K562 (cell line): ENCODE data around the gene NKX1-2. TPM values are rescaled to one million over a fixed set of nuclear protein-coding genes. Genes with fewer than 3 reads are reported as not detected.

ENCODE experiments used
- ATAC-seq: fragments of 200-7000 bp; cut with Tn5 transposase; 3 replicates; pipeline ENCODE4 v1.9.1; 2020; ENCODE audit warnings: moderate library complexity
- BruUV-seq: library from RNA; stranded (reverse); fragments of 400-500 nt; replicated peaks from 2 replicates; lab custom pipeline; 2021; lab: Mats Ljungman, UMichigan
- CTCF ChIA-PET: fragments of 300-600 bp; formaldehyde crosslinking; extraction: SDS; loops from one replicate; lab custom pipeline; 2021; ENCODE audit warnings: low intra/inter-chr PET ratio; lab: Yijun Ruan, JAX
- POLR2A ChIA-PET: fragments of 300-600, 350-650 bp; sonication (Branson Sonifier 250); formaldehyde crosslinking; extraction: SDS; loops from one replicate; lab custom pipeline; 2021; ENCODE audit warnings: antibody characterized with exemption, inconsistent platforms; lab: Yijun Ruan, JAX
- DNase-seq, 4 experiments: peaks; one replicate each; pipeline versions ENCODE4 v3.0.0 to v3.0.0-alpha.2; 2011 to 2018; ENCODE audit warnings: low spot score in 3 of 4, mixed read lengths in 3 of 4; ENCODE audit errors: extremely low read depth in 1 of 4
- FAIRE-seq: peaks from 2 replicates; lab custom pipeline; 2011; peaks lifted over from hg19 to GRCh38; lab: Jason Lieb, UNC
- H2AFZ ChIP-seq: 2 replicates; pipeline ENCODE4 v1.6.0; 2011; ENCODE audit warnings: low read depth, low read length, control low read depth, inconsistent platforms
- H3K27ac ChIP-seq: fragments of 200-600 bp; 3 replicates; pipeline ENCODE4 v1.8.0; 2011; ENCODE audit warnings: low read depth, mild to moderate bottlenecking, control low read depth, inconsistent platforms, low read length, moderate library complexity, mixed read lengths; ENCODE audit errors: extremely low read depth
- H3K27me3 ChIP-seq, 2 experiments: fragments of 300-600 bp in 1 of 2; 2 replicates in 1 of 2; 3 replicates in 1 of 2; pipeline versions ENCODE4 v1.6.0 to v1.8.0; 2011; ENCODE audit warnings: inconsistent platforms in 2 of 2, low read length in 2 of 2, mild to moderate bottlenecking in 1 of 2, mixed read lengths in 1 of 2, moderate library complexity in 1 of 2; ENCODE audit not compliant: control insufficient read depth in 2 of 2, insufficient read depth in 2 of 2
- H3K36me3 ChIP-seq: fragments of 300-600 bp; 3 replicates; pipeline ENCODE4 v1.8.0; 2011; ENCODE audit warnings: mild to moderate bottlenecking, low read length, inconsistent platforms; ENCODE audit not compliant: control insufficient read depth, insufficient read depth
- H3K4me1 ChIP-seq, 2 experiments: fragments of 200-600 bp in 1 of 2; replicated peaks in 1 of 2; 2 replicates in 1 of 2; 3 replicates in 1 of 2; pipeline versions ENCODE4 v1.5.1 to v1.8.0; 2011; ENCODE audit warnings: inconsistent platforms in 2 of 2, low read length in 2 of 2, mild to moderate bottlenecking in 1 of 2, mixed read lengths in 1 of 2, moderate library complexity in 1 of 2; ENCODE audit not compliant: control insufficient read depth in 2 of 2, insufficient read depth in 2 of 2
- H3K4me2 ChIP-seq: 2 replicates; pipeline ENCODE4 v1.6.1; 2011; ENCODE audit warnings: low read length, control low read depth, inconsistent platforms, mixed read lengths; ENCODE audit not compliant: insufficient read depth
- H3K4me3 ChIP-seq: fragments of 200-600 bp; sonication (generic), shearing (Covaris generic); 2 replicates; pipeline ENCODE4 v1.5.1; 2016; ENCODE audit warnings: control low read depth, inconsistent platforms
- H3K79me2 ChIP-seq: fragments of 200-600 bp; 3 replicates; pipeline ENCODE4 v1.8.0; 2011; ENCODE audit warnings: low read length, inconsistent platforms; ENCODE audit not compliant: control insufficient read depth, insufficient read depth
- H3K9ac ChIP-seq, 2 experiments: 2 replicates each; pipeline versions ENCODE4 v1.6.0 to v1.6.1; 2011; ENCODE audit warnings: low read depth in 2 of 2, low read length in 2 of 2, control low read depth in 1 of 2, inconsistent platforms in 1 of 2, mild to moderate bottlenecking in 1 of 2, mixed read lengths in 1 of 2; ENCODE audit not compliant: insufficient read depth in 1 of 2
- H3K9me1 ChIP-seq: one replicate; pipeline ENCODE4 v1.6.0; 2011; ENCODE audit warnings: inconsistent platforms, mild to moderate bottlenecking, low read length, moderate library complexity; ENCODE audit not compliant: control insufficient read depth, insufficient read depth
- H3K9me3 ChIP-seq: replicated peaks from 2 replicates; pipeline ENCODE4 v1.5.1; 2011; ENCODE audit warnings: low read depth, low read length, inconsistent platforms; ENCODE audit not compliant: control insufficient read depth, insufficient read depth
- H4K20me1 ChIP-seq: replicated peaks from 2 replicates; pipeline ENCODE4 v1.6.1; 2011; ENCODE audit warnings: low read length, inconsistent platforms, mixed read lengths; ENCODE audit not compliant: control insufficient read depth, insufficient read depth
- ASH1L ChIP-seq: fragments of 450-650 bp; IDR thresholded peaks from 2 replicates; pipeline ENCODE4 v1.6.1; 2018; ENCODE audit warnings: borderline replicate concordance, mild to moderate bottlenecking, low read depth; ENCODE audit not compliant: partially characterized antibody
- ATF1 ChIP-seq, 2 experiments: fragments of 450-650 bp in 1 of 2; IDR thresholded peaks; 2 replicates each; pipeline ENCODE4 v1.6.1; 2016; ENCODE audit warnings: missing compliant biosample characterization in 1 of 2, missing genetic modification characterization in 1 of 2
- BCL6 ChIP-seq: fragments of 250-450 bp; sonication (Bioruptor Pico); IDR thresholded peaks from 2 replicates; pipeline ENCODE4 v1.4.0; 2020
- BRF1 ChIP-seq: IDR thresholded peaks from 3 replicates; pipeline ENCODE4 v1.6.1; 2011; ENCODE audit warnings: borderline replicate concordance, mild to moderate bottlenecking; ENCODE audit not compliant: insufficient read length; ENCODE audit errors: extremely low read depth
- CCAR2 ChIP-seq: fragments of 200-400 bp; formaldehyde crosslinking; IDR thresholded peaks from 2 replicates; pipeline ENCODE4 v1.6.1; 2017; ENCODE audit warnings: mild to moderate bottlenecking, low read depth, low read length
- CHD2 ChIP-seq: IDR thresholded peaks from 2 replicates; pipeline ENCODE4 v1.6.1; 2011; ENCODE audit warnings: low read depth, low read length
- E4F1 ChIP-seq: fragments of 250-450 bp; sonication (Bioruptor Pico); IDR thresholded peaks from 2 replicates; pipeline ENCODE4 v1.5.0; 2021; ENCODE audit warnings: mild to moderate bottlenecking, borderline replicate concordance
- EZH2 ChIP-seq: IDR thresholded peaks from 2 replicates; pipeline ENCODE4 v1.6.1; 2012; ENCODE audit warnings: low read depth, mild to moderate bottlenecking, inconsistent platforms, low read length, borderline replicate concordance
- HCFC1 ChIP-seq: IDR thresholded peaks from 2 replicates; pipeline ENCODE4 v1.6.1; 2012; ENCODE audit warnings: low read depth, low read length, improper control_type of control experiment
- HDAC1 ChIP-seq, 2 experiments: fragments of 450-650 bp; IDR thresholded peaks; 2 replicates each; pipeline ENCODE4 v1.6.1; 2016 to 2017; ENCODE audit warnings: inconsistent platforms in 1 of 2, mild to moderate bottlenecking in 1 of 2, moderate library complexity in 1 of 2
- NCOA1 ChIP-seq: fragments of 450-650 bp; IDR thresholded peaks from 2 replicates; pipeline ENCODE4 v1.6.1; 2016; ENCODE audit warnings: low read depth
- PHF8 ChIP-seq: fragments of 200-600 bp; sonication (generic); IDR thresholded peaks from 2 replicates; pipeline ENCODE4 v1.6.1; 2012; ENCODE audit warnings: mixed run types, mild to moderate bottlenecking, inconsistent platforms, low read length, moderate library complexity, borderline replicate concordance
- PREB ChIP-seq: sonication (generic); formaldehyde crosslinking; IDR thresholded peaks from 2 replicates; pipeline ENCODE4 v1.8.1; 2023; ENCODE audit warnings: mild to moderate bottlenecking, missing genetic modification reagents
- RAD51 ChIP-seq: fragments of 450-650 bp; IDR thresholded peaks from 2 replicates; pipeline ENCODE4 v1.7.1; 2016; ENCODE audit warnings: low read depth, mild to moderate bottlenecking, borderline replicate concordance
- SP2 ChIP-seq: IDR thresholded peaks from 2 replicates; pipeline ENCODE4 v1.6.1; 2011; ENCODE audit warnings: mild to moderate bottlenecking, low read depth, low read length, moderate library complexity; ENCODE audit not compliant: poor library complexity, severe bottlenecking; ENCODE audit errors: extremely low read depth
- ZNF3 ChIP-seq: fragments of 250-450 bp; sonication (Bioruptor Pico); IDR thresholded peaks from 2 replicates; pipeline ENCODE4 v1.5.0; 2021; ENCODE audit warnings: mild to moderate bottlenecking, moderate library complexity
- ZNF778 ChIP-seq: fragments of 450-650 bp; formaldehyde crosslinking; IDR thresholded peaks from 2 replicates; pipeline ENCODE4 v1.4.0; 2020; ENCODE audit warnings: mild to moderate bottlenecking, moderate library complexity
- WGBS: fragments of 100-300 bp; shearing (Covaris generic); methylation state at CpG from one replicate; pipeline ENCODE4 v1.1.6; 2016; ENCODE audit warnings: low coverage, mixed read lengths; ENCODE audit not compliant: insufficient coverage; ENCODE audit errors: missing lambda C conversion rate; 5-methylcytosine and 5-hydroxymethylcytosine counted together
- in situ Hi-C: fragments of 300-500 bp; cut with MboI; formaldehyde crosslinking; loops from 4 replicates; pipeline ENCODE4 v1.15.0; 2018; ENCODE audit warnings: inconsistent platforms, mixed read lengths
- intact Hi-C: fragments of 100-400 bp; cut with micrococcal nuclease; formaldehyde crosslinking; loops from 2 replicates; pipeline ENCODE4 v1.14.2; 2022
- polyA plus RNA-seq, 8 experiments: library from polyadenylated mRNA; depleted of rRNA in 4 of 8; stranded (reverse) in 5 of 8; unstranded in 3 of 8; fragments of >200 nt; fragmentation: Nextera tagmentation in 2 of 8; fragmentation: Illumina TruSeq in 1 of 8; extraction: Ambion mirVana in 2 of 8; extraction: Trizol in 1 of 8; gene quantifications; 2 replicates each; pipeline versions ENCODE4 v1.2.1 to v1.2.3, GENCODE V29; 2011 to 2014; ENCODE audit warnings: inconsistent platforms in 1 of 8, missing spikeins in 1 of 8
- total RNA-seq, 7 experiments: library from RNA; depleted of rRNA in 6 of 7; stranded (reverse); fragments of >200 nt in 6 of 7; fragmentation: Illumina TruSeq in 2 of 7; extraction: Trizol in 2 of 7; gene quantifications; 2 replicates each; pipeline versions ENCODE4 v1.2.1 to v1.2.3, GENCODE V29; 2011 to 2021; ENCODE audit warnings: low replicate concordance in 1 of 7

NKX1-2 gene
- total and polyA plus RNA-seq, 9 of the 15 experiments (the other 6 are each of a cell fraction or from before 2014, with no cell fraction given), result not detected

GRCh38 chr10:124449170-124450011, 444 bp downstream of the NKX1-2 start:
- Histone ChIP-seq H3K9me3 (no peaks in the 10 kb centered on the region), H3K9me1 (no peaks in the 10 kb centered on the region), H3K4me1 (peaks cover 3 to 10% of the 10 kb centered on the region in 2 experiments; a peak in 4 of 5 replicates)
- intact Hi-C loops, result no loop called here
- WGBS, result 76% methylated on average over 18 of the region's 59 CpGs
- no peak for DNase-seq
- TF ChIP-seq PHF8 (no peak), CCAR2 (no peak), ZNF3 (CRISPR knock-in tag) (no peak), RAD51 (no peak), ZNF778 (no peak), E4F1 (CRISPR knock-in tag) (no peak), ASH1L (no peak), NCOA1 (no peak), HDAC1 (IDR thresholded peaks at IDR 0.05) (no peak), BCL6 (CRISPR knock-in tag) (no peak), EZH2 (no peak), HCFC1 (no peak), PREB (CRISPR knock-in tag) (no peak), BRF1 (no peak), SP2 (no peak), CHD2 (no peak), ATF1 (CRISPR knock-in tag; IDR thresholded peaks at IDR 0.05) (no peak), ATF1 (tag; IDR thresholded peaks at IDR 0.05) (no peak)
- TF ChIP-seq, all 486 proteins: peak for 0
- Histone ChIP-seq H2AFZ (no peak overlapping the region), H3K27me3 (no peaks in the 10 kb centered on the region), H4K20me1 (no peaks in the 10 kb centered on the region), H3K36me3 (no peaks in the 10 kb centered on the region), H3K9ac (no peak overlapping the region), H3K4me2 (no peak overlapping the region), H3K79me2 (no peaks in the 10 kb centered on the region), H3K27ac (no peak overlapping the region), H3K4me3 (no peak overlapping the region)
- ATAC-seq, result no peak
- in situ Hi-C loops, result no loop called here
- CTCF ChIA-PET, result no interaction called here
- POLR2A ChIA-PET, result no interaction called here
- BruUV-seq, result no TSS peak
- no peak for FAIRE-seq
